H1 (cell line): Measurements from ENCODE around the gene TOMM40L. TPM values are rescaled to one million over a fixed set of nuclear protein-coding genes. Genes with fewer than 3 reads are reported as not detected.

Experiments used
- CEBPB ChIP-seq: IDR thresholded peaks from 2 replicates; pipeline ENCODE4 v1.6.1; 2012; ENCODE audit warnings: low read depth, low read length
- EGR1 ChIP-seq: IDR thresholded peaks from 2 replicates; pipeline ENCODE4 v1.6.1; 2011; ENCODE audit warnings: low read depth, low read length, borderline replicate concordance
- FOSL1 ChIP-seq: IDR thresholded peaks from 2 replicates; pipeline ENCODE4 v1.6.1; 2011; ENCODE audit warnings: mild to moderate bottlenecking, low read depth, low read length, moderate library complexity; ENCODE audit not compliant: insufficient read depth
- GABPA ChIP-seq: IDR thresholded peaks from 2 replicates; pipeline ENCODE4 v1.6.1; 2011; ENCODE audit warnings: mild to moderate bottlenecking, low read length, moderate library complexity, borderline replicate concordance; ENCODE audit not compliant: insufficient read depth
- SIN3A ChIP-seq, 2 experiments: IDR thresholded peaks in 1 of 2; conservative IDR thresholded peaks in 1 of 2; 2 replicates each; pipeline ENCODE4 v1.6.1; 2011 to 2012; ENCODE audit warnings: low read length in 2 of 2, improper control_type of control experiment in 1 of 2, low read depth in 1 of 2, mild to moderate bottlenecking in 1 of 2
- SIX5 ChIP-seq: IDR thresholded peaks from 2 replicates; pipeline ENCODE4 v1.6.1; 2011; ENCODE audit warnings: mild to moderate bottlenecking, low read depth, low read length
- SP4 ChIP-seq: IDR thresholded peaks from 2 replicates; pipeline ENCODE4 v1.6.1; 2012; ENCODE audit warnings: low read length, inconsistent platforms
- TCF12 ChIP-seq: IDR thresholded peaks from 2 replicates; pipeline ENCODE4 v1.6.1; 2011; ENCODE audit warnings: low read depth, mild to moderate bottlenecking, low read length
- TEAD4 ChIP-seq: IDR thresholded peaks from 2 replicates; pipeline ENCODE4 v1.6.1; 2012; ENCODE audit warnings: low read depth, low read length, inconsistent platforms, mixed read lengths
- polyA plus RNA-seq, 7 experiments: library from polyadenylated mRNA; depleted of rRNA in 3 of 7; stranded (reverse) in 5 of 7; unstranded in 2 of 7; fragments of >200 nt in 5 of 7; fragments of 200-250 nt in 2 of 7; gene quantifications; 1 replicate in 5 of 7; 2 replicates in 1 of 7; 4 replicates in 1 of 7; pipeline versions ENCODE4 v1.2.1 to v1.2.3, GENCODE V29; 2011 to 2013; ENCODE audit warnings: missing spikeins in 2 of 7, mixed read lengths in 2 of 7
- total RNA-seq: library from RNA; stranded (reverse); fragmentation: NEBNext Ultra II Directional; extraction: Animal tissue kit (Norgen Biotek cat#: 25700); gene quantifications from 2 replicates; pipeline ENCODE4 v1.2.1, GENCODE V29; 2021
- TF ChIP-seq, protein P1 (sequence below): fragments of 300-600 bp; sonication (generic); IDR thresholded peaks from 2 replicates; pipeline ENCODE4 v1.7.1; 2012; ENCODE audit warnings: low read length, moderate library complexity, mild to moderate bottlenecking, inconsistent platforms; ENCODE audit not compliant: insufficient replicate concordance

The TOMM40L gene
- total and polyA plus RNA-seq, 2 of the 8 experiments (the other 6 are each of a cell fraction or from before 2014, with no cell fraction given), result 11.4 to 15.0 TPM

- TF ChIP-seq CEBPB (no peak), EGR1 (no peak), SIX5 (no peak), GABPA (no peak), FOSL1 (no peak), SP4 (no peak), SIN3A (conservative IDR thresholded peaks at IDR 0.05 in 1 of 2, IDR thresholded peaks at IDR 0.05 in 1 of 2; ENCODE audit: low read depth in 1 of 2, low read length in 2 of 2) (no peak), TEAD4 (no peak), TCF12 (no peak)
- TF ChIP-seq, protein P1, sequence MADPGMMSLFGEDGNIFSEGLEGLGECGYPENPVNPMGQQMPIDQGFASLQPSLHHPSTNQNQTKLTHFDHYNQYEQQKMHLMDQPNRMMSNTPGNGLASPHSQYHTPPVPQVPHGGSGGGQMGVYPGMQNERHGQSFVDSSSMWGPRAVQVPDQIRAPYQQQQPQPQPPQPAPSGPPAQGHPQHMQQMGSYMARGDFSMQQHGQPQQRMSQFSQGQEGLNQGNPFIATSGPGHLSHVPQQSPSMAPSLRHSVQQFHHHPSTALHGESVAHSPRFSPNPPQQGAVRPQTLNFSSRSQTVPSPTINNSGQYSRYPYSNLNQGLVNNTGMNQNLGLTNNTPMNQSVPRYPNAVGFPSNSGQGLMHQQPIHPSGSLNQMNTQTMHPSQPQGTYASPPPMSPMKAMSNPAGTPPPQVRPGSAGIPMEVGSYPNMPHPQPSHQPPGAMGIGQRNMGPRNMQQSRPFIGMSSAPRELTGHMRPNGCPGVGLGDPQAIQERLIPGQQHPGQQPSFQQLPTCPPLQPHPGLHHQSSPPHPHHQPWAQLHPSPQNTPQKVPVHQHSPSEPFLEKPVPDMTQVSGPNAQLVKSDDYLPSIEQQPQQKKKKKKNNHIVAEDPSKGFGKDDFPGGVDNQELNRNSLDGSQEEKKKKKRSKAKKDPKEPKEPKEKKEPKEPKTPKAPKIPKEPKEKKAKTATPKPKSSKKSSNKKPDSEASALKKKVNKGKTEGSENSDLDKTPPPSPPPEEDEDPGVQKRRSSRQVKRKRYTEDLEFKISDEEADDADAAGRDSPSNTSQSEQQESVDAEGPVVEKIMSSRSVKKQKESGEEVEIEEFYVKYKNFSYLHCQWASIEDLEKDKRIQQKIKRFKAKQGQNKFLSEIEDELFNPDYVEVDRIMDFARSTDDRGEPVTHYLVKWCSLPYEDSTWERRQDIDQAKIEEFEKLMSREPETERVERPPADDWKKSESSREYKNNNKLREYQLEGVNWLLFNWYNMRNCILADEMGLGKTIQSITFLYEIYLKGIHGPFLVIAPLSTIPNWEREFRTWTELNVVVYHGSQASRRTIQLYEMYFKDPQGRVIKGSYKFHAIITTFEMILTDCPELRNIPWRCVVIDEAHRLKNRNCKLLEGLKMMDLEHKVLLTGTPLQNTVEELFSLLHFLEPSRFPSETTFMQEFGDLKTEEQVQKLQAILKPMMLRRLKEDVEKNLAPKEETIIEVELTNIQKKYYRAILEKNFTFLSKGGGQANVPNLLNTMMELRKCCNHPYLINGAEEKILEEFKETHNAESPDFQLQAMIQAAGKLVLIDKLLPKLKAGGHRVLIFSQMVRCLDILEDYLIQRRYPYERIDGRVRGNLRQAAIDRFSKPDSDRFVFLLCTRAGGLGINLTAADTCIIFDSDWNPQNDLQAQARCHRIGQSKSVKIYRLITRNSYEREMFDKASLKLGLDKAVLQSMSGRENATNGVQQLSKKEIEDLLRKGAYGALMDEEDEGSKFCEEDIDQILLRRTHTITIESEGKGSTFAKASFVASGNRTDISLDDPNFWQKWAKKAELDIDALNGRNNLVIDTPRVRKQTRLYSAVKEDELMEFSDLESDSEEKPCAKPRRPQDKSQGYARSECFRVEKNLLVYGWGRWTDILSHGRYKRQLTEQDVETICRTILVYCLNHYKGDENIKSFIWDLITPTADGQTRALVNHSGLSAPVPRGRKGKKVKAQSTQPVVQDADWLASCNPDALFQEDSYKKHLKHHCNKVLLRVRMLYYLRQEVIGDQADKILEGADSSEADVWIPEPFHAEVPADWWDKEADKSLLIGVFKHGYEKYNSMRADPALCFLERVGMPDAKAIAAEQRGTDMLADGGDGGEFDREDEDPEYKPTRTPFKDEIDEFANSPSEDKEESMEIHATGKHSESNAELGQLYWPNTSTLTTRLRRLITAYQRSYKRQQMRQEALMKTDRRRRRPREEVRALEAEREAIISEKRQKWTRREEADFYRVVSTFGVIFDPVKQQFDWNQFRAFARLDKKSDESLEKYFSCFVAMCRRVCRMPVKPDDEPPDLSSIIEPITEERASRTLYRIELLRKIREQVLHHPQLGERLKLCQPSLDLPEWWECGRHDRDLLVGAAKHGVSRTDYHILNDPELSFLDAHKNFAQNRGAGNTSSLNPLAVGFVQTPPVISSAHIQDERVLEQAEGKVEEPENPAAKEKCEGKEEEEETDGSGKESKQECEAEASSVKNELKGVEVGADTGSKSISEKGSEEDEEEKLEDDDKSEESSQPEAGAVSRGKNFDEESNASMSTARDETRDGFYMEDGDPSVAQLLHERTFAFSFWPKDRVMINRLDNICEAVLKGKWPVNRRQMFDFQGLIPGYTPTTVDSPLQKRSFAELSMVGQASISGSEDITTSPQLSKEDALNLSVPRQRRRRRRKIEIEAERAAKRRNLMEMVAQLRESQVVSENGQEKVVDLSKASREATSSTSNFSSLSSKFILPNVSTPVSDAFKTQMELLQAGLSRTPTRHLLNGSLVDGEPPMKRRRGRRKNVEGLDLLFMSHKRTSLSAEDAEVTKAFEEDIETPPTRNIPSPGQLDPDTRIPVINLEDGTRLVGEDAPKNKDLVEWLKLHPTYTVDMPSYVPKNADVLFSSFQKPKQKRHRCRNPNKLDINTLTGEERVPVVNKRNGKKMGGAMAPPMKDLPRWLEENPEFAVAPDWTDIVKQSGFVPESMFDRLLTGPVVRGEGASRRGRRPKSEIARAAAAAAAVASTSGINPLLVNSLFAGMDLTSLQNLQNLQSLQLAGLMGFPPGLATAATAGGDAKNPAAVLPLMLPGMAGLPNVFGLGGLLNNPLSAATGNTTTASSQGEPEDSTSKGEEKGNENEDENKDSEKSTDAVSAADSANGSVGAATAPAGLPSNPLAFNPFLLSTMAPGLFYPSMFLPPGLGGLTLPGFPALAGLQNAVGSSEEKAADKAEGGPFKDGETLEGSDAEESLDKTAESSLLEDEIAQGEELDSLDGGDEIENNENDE, result no peak
Observed at GRCh38 chr1:161176468-161177111, 49.3 kb upstream of the TOMM40L start (continued).
